SH-SY5Y (cell line): ENCODE data around the gene CASP9.

ENCODE experiments used
- GATA2 ChIP-seq: IDR thresholded peaks from 2 replicates; pipeline ENCODE4 v1.6.1; 2011; ENCODE audit warnings: mild to moderate bottlenecking, low read depth, low read length
- GATA3 ChIP-seq: IDR thresholded peaks from 2 replicates; pipeline ENCODE4 v1.6.1; 2011; ENCODE audit warnings: low read depth, mild to moderate bottlenecking, low read length, moderate library complexity

Gene CASP9

DNA sequence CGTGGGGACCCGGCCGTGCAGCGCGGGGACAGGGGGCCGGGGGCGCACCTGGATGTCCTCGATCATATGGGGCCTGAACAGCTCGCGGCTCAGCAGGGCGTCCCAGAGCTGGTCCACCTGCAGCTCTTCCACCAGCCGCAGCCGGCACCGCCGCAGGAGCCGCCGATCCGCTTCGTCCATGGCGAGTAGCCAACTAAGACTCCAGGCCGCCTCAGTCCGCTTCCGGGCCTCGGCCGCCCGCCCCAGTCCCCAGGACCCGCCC is at the start of gene CASP9:
TSS of gene CASP9 (minus strand) at position 195 of the 262 bp plus-strand sequence. CDS start at position 180, 15 bp downstream.
- TF ChIP-seq GATA2: no peak

DNA sequence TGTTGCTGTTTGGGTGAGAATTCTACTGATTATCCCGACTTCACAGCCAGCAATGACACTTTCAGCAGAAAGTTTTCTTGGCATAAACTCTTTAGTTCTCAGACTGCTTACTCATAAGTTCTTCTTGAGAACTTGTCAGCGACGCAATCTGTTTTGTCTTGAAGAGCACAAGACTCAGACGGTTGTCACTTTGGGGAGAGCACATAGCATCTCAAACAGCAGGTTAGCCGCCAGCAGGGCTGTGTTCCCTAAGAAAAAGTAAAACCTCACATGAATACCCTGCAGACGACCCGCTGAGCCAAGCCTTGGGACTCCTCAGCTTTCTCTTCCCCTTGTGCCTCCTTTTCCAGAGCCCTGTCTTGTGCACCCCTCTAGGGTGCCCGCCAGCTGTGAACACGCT is 49.5 kb upstream of the CASP9 start:
- no peak for TF ChIP-seq GATA2
- TF ChIP-seq GATA3: no peak

DNA sequence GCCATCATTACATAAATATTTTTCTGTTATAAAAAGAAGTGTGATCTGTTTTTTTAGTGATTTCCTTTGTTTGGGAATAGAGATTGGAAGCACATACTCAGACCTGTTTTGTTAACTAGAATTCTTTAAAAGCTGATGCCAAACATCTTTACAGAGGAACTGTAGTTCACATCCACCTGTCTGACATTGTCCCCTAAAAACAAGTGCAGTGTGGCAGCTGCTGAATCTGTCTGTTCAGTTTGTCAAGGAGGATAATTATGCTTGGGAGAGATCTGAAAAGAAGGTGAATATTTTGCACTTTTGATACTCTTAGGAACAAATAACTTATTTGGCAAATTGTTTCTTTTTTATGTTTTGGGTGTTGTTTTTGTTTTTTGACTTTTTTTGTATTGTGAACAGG is 47.3 kb upstream of the CASP9 start:
- no peak for TF ChIP-seq GATA3
- TF ChIP-seq GATA2: no peak

DNA sequence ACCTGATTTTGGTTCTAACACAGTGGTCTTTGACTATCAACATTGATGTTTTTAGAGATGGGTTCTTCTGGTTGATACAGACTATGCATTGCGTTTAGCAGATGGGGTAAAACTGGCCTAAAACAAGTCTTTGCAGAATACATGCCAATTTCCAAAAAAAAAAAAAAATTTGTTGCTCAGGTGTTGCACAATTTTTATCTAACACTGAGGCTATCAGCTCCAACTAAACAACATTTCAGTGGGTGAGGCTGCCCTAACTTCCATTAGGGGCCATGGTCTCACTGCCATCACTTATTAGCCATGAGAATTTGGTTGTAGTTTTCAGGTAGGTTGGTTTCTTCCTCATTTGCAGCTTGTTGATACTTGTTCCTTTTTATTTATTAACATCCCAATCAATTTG is 46.8 kb upstream of the CASP9 start:
- TF ChIP-seq GATA2 (no peak), GATA3 (no peak)

DNA sequence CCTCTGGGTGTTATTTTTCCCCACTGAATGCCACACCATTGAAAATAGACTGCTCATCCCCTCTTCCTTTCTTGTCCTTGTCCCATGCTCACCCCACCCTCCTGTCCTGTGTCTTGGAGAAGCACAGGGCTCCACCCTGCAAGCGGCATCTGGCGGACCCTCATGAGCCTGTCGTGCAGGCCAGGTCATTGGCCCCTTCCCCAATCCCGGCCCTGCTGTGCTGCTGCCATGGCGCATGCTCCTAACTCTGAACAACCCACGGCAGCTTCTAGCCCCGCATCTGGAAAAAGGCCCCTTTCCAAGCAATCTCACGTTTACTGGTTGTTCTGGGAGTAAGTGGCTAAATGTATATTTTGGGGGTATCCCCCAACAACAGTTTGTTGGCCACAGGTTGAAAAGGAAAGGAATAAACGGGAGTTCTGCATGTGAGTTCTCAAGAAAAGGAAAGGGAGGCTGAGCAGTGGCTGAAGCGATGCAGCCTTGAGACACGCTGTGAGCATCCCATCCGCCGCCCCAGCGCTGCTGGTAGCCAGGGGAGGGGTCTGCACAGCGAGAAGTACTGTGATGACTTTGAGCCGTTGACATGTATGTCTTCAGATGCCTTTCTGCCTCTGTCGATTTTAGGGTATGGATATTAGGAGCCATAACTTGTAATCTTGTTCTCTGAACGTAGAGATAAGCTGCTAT is 44.5 kb upstream of the CASP9 start:
- TF ChIP-seq GATA3 (no peak), GATA2 (no peak)

DNA sequence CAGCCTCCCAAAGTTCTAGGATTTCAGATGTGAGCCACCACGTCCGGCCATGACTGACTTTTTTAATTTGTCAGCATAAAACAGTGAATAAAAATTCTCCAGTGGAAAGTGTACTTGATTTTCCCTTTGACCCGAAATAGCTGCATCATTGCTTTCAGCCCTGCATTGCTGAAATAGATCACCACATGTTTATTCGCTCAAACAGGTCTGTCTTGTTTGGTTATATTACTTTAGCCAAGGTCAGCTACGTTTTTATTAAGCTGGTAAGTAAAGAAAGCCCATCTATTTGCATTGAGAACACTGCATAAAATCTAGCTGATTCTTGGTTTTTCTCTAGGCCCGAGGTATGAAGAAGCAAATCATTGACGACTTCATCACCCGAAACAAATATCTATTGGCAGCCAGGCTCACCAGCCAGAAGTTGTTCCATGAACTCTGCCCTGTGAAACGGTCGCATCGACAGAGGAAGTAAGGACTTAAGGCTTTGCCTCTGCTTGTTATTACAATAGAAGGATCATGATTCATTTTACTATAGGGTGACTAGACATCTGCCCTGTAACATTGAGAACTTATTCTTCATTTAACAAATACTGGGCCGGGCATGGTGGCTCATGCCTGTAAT is 35.3 kb upstream of the CASP9 start:
- TF ChIP-seq GATA3 (no peak), GATA2 (no peak)

DNA sequence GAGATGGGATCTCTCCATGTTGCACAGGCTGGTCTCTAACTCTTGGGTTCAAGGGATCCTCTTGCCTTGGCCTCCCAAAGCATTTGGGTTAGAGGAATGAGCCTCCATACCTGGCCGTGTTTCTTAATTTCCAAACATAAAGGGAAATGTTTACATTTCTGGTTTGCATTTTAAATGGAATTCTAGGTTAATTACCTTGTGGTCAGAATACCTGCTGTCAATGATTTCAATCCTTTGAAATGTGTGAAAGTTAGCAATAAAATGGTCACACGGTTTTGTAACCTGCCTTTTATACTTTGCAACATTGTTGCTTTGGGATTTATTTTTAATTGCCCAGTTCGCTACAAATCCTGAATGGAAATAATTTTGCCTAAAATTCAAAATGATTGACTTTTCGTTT is 34.5 kb upstream of the CASP9 start:
- TF ChIP-seq GATA3 (no peak), GATA2 (no peak)

DNA sequence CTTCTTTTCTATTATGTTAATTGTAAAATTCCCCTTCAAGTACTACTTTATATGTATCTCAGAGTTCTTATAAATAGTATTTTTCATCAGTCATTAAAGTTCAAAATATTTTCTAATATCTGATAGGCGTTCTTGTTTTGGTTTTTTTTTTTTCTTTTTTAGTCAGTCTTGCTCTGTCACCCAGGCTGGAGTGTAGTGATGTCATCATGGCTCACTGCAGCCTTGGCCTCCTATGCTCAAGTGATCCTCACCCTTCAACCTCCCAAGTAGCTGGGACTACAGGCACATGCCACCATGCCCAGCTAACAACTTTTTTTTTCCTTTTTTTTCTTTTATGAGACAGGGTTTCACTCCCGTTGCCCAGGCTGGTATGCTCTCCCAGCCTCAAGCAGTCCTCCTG is 33.6 kb upstream of the CASP9 start:
- no peak for TF ChIP-seq GATA3
- no peak for TF ChIP-seq GATA2

DNA sequence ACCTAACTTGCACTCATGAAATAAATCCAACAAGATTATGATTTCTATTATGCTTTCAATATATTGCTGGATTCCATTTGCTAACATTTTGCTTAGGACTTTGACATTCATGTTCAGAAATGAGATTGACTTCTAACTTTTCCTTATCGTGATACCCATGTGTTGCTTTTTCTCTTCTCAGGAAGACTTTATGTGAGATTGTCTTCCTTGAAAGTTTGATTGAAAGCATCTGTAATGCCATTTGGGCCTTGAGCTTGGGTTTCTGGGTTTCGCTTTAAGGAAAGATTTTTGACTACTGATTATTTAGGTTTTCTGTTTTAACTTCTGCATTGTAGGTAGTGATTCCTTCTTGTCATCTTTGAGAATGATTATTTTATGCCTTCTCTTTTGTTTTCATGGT is 33.0 kb upstream of the CASP9 start:
- no peak for TF ChIP-seq GATA3
- TF ChIP-seq GATA2: no peak

DNA sequence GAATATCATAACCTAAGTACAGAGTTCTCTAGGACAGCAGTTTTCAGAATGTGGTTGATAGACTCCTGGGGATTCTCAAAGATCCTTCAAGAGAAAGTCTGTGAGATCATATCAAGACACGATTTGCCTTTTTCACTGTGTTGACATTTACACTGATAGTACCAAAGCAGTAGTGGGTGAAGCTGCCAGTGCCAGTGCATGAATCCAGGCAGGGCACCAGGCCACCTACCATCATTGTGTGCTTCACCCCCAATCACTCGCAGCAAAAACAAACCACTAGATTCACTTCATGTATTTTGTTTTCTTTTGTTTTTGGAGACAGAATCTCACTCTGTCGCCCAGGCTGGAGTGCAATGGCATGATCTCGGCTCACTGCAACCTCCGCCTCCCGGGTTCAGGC is 26.6 kb upstream of the CASP9 start:
- TF ChIP-seq GATA3 (no peak), GATA2 (no peak)

DNA sequence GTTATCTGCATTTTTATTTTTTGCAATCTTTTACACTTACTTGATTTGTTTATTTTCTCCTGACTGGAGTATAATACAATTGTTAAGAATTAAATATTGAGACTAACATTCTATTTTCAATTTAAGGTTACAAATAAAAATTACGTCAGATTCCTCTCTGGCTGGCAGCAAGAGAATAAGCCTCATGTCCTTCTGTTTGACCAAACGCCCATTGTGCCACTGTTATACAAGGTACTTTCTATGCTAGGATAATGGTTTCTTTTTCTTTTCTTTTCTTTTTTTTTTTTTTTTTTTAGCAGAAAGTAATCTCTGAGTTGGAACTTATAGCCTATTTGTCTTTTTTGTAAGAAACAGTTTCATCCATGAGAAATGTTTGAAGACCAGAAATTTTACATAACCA is 22.6 kb upstream of the CASP9 start:
- no peak for TF ChIP-seq GATA2
- TF ChIP-seq GATA3: no peak

DNA sequence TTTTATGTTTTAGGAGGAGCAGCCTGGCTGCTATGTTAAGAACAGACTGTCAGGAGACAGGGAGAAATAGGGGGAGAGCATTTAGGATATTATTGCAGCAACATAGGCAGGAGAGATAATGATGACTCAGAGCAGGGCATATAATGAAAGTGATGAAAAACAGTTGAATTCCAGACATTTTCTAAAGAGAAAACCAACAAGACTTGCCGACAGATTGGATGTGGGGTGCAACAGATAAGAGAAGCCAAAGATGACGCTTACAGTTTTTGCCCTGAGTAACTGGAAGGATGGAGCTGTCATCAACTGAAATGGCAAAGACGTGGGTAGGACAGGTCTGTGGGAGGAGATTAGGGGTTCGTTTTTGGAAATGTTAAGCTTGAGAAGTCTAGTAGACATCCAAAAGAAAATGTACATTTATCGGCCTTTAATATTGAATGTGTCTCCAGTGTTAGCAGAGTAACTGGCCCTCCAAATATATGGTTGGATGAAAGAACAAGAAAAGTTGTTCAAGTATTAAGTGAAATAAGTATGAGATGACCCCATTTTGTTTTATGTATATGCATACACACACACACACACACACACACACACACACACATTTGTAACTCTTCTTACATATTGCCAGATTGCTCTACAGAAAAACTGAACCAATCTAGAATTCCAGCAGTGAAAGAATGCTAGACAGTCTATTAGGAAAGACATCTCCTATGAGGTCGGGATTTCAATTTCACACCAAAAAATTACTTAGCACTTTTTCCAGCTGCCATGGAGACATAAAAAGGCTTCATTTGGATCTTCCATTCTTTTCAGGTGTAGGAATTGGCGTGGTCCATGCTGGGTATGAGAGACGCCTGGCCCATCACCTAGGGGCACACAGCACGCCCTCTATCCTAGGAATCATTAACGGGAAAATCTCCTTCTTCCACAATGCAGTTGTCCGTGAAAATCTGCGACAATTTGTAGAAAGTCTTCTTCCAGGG is 19.9 kb upstream of the CASP9 start:
- TF ChIP-seq GATA3 (no peak), GATA2 (no peak)

DNA sequence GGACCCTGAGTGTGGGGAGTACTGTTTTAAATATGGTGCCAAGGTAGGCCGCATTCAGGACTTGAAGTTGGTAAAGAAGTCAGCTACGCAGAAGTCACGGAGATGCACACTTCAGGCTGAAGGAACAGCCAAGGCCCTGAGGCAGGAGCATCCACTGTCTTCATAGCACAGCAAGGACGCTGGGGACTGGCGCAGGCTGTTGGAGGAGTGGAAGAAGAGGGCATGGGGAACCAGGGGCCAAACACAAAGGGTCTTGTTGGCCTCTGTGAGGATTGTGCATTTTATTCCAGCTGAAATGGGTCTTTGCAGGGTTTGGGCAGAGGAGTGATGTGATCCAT is 19.2 kb upstream of the CASP9 start:
- TF ChIP-seq GATA3: no peak
- no peak for TF ChIP-seq GATA2

DNA sequence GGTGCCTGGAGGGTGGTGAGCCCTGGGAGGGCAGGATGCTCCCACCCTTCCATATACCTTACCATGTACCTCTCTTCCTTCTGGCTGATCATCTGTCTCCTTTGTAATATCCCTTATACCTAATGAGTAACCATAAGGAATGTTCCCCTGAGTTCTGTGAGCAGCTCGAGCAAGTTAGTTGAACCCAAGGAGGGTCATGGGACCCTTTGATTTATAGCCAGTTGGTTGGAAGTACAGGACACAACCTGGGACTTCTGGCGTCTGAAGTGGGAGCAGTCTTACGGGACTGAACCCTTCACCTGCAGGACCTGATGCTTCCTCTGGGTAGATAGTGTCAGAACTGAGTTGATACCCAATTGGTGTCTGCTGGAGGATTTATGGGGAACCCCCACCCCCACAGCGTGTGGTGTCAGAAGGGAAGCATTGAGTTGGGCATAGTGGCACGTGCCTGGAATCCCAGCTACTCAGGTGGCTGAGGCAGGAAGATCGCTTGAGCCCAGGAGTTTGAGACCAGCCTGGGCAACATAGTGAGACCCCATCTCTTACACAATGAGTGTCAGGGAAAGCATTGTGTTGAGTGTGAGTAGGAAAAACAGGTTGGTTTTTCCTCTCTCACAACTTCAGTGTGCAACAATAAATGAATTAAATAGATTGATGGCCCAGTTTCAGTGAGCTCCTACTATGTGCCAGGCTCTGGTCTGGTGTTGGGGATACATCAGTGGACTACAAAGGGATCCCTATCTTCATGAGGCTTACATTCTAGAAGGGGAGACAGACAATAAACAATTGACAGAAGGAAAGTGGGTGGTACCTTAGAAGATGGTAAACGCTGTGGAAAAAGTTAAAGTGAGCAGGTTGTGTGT is 18.6 kb upstream of the CASP9 start:
- TF ChIP-seq GATA2 (no peak), GATA3 (no peak)
